Suppressor macrophage treated with lipopolysaccharide for 1 hour (primary cell): Measurements from ENCODE around the gene TRAF2.
A peak's percentile ranks its signal among the peaks of the same experiment; 100 is the strongest.

Experiments used
- DNase-seq, 3 donors: peaks; one replicate each; pipeline ENCODE4 v3.0.0-alpha.2; 2020 to 2022

The TRAF2 gene

DNA sequence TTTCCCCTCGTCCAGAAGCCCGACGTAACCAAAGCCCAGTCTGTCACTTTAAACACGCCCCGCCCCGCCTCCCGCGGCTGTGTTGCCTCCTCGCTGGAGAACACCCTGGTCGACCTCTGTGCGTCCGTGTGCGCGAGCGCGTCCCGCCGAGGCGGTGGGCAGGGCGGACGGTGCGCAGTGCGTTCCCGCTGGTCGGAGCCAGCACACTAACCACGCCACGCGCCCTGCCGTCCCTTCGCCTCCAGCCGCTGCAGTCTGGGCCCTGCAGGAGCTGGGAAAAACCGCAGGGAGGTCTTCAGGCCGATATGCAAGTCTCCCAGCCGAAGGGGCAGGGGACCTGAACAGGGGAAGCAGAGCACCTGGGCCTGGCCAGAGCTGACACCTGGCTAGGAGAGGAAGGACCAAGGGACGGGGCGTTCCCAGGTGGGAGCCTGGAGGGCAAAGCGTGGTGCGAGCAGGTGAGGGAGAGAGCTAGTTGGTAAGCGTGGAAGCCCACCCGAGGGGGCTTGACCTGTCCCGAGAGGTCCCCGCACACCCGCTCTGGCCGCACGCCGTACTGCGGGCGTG, 38.4 kb upstream of the TRAF2 start:
- DNase-seq = peak; percentile 85 to 93 (median 88)

DNA sequence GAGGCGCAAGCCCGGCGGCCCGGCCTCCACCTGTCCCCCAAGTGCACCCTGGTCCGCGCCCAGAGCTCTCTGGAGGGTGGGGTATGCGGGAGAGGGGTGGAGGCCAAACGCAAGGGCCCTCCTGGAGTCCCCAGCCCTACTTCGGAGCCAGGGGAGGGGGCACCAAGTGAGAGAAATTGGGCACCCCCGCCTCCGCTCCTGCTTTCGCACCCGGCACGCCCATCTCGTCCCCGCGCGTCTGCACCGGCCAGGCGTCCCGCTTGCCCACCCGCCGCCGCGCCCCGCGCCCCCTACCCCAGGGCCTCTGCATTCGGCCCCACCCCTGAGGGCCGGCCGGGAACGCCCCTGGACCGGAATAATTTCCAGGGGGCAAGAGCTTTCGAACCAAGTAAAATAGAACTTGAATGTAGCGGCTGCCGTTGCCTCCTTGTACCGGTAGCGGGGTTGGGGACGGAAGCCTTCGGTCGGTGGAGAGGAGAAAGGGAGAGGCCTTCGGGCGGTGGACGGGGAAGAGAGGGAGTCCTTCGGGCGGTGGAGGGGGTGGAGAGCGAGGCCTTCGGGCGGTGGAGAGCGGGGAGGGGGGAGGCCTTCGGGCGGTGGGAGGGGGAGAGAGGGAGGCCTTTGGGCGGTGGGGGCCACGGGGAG, 37.8 kb upstream of the TRAF2 start:
- peak; percentile 25 to 56 (median 40) for DNase-seq

DNA sequence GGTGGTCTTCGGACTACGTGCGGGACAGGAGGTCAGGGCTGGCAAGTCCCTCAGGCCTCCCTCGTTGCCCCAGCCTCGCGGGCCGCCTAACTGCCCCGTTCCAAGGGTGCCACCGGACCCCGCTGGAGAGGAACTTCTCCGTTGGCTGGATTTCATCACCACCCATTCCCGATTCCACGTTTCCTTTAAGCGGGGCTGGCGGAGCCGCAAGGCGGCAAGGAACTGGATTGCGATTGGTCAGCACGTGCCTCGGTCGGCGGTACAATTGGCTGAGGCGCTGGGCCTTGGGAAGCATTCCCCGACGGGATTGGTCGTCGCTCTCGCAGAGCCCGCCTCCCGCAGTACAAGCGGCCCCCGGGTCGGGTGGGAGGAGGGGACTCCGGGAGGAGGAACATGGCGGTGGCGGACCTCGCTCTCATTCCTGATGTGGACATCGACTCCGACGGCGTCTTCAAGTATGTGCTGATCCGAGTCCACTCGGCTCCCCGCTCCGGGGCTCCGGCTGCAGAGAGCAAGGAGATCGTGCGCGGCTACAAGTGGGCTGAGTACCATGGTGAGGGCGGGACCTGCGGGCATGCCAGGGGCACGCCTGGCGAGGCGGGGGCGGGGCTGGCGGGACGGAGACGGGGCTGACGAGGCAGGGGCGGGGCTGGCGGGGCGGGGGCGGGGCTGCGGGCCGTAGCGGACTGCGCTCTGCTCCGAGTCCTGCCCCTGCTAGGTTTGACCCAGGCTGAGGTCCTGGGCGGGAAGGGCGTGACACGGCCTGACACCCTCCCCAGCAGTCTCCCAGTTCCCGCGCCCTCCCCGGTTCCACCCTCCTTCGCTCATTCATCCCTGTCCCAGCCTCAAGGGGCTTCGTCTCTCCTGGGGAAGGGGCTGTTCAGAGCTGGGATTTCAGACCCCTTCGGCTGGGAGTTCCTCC, 37.0 kb upstream of the TRAF2 start, which contains the start of gene PHPT1:
TSS of gene PHPT1 (plus strand) at position 372 of the 922 bp plus-strand sequence. CDS start at position 394, 22 bp downstream.
- peak; percentile 100 for DNase-seq

DNA sequence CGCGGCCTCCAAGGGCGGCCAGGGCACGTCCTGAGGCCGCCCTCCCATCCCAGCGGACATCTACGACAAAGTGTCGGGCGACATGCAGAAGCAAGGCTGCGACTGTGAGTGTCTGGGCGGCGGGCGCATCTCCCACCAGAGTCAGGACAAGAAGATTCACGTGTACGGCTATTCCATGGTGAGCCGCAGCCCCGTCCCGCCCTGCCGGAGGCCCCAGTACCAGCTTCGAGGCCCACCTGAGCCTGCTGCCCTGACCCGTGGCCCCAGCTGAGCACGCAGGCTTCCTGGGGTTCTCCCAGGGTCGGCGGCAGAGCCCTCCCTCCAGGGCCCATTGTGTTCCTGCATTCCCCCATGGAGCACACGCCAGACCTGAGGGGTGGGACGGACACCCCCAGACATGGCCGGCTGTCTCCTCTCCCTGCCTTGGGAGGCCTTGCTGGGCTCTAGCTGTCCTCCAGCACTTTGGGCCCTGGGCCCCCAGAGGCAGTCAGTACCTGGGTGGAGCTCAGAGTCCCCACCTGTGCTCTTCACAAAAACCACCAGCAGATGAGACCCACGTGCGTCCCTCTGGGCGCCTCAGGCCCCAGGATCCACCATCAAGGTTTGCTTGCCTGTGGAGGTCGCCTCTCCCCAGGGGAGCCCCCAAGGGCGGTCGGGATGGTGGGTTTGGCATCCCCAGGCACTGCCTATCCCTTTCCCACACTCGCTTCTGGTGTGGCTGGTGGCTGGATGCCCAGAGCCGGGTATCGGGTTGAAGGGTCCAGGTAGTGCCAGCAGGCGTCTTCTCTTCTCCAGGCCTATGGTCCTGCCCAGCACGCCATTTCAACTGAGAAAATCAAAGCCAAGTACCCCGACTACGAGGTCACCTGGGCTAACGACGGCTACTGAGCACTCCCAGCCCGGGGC, 36.1 kb upstream of the TRAF2 start:
- no peak for DNase-seq

DNA sequence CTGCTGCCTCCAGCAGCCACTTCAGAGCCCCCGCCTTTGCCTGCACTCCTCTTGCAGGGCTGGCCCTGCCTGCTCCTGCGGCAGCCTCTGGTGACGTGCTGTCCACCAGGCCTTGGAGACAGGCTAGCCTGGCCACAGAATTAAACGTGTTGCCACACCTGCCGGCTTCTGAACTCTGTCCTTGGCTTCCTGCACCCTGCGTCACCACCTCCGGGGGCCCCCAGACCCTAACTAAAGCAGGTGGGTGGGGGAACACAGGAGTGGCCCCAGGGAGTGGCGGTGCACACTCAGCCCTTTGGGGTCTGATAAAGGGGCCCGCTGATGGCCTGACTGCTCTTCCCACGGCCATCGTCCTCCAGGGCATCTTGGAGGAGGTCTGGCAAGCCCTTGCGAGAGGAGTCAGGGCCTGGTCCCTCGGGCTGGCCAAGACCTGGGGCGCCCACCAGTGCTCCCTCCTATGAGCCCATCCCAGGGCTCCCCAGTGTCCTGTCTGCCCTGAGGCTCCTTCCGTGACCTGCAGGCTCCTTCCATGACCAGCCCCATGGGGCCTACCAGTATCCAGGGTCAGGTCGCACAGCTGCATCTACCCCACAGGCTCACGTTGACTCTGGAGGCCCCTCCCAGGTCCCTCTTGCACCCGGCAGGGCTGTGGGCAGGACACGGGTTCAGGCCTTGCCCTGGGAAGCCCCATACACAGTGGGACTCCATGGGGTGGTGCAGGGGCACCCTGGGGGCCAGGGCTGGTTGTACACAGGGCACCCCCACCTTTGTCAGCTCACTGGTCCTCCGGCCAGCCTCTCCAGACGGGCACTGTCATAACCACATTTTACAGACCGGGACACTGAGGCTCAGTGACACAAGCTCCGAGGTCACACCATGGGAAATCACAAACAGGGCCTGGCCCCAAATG, 35.2 kb upstream of the TRAF2 start:
- no peak for DNase-seq

DNA sequence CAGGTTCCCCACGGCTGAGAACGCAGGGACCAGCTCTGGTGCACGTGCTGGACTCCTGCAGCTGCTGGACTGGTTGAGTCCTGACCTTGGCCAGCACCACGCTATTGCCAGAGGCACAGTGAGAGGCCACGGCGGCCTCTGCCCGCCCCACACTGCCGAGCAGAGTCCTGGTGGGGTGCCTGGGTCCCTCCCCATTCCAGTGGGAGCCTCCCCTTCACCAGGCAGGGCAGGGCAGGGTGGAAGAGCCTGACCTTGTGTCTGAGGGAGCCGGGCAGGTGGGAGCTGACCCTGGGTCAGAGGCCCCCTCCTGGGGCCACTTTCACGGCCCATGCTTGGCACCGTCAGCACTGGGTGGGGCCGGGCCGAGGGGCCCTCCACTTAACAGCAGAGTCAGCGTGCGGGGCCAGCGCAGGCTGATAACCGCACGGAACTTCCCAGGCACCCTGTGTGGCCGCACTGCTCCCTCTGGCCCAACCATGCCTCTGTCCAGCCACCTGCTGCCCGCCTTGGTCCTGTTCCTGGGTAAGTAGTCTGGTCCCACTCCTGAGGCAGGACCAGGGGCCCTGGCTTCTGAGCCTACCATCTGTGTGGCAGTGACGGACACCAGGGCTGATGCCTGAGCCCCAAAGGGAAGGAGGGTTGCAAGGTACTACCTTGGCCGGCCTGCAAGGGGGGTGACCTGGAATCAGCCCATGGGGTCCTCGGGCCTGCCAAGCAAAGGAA, 34.2 kb upstream of the TRAF2 start, which contains the start of gene MAMDC4:
TSS of gene MAMDC4 (plus strand) at position 406 of the 723 bp plus-strand sequence. CDS start at position 477, 71 bp downstream.
- DNase-seq = no peak

DNA sequence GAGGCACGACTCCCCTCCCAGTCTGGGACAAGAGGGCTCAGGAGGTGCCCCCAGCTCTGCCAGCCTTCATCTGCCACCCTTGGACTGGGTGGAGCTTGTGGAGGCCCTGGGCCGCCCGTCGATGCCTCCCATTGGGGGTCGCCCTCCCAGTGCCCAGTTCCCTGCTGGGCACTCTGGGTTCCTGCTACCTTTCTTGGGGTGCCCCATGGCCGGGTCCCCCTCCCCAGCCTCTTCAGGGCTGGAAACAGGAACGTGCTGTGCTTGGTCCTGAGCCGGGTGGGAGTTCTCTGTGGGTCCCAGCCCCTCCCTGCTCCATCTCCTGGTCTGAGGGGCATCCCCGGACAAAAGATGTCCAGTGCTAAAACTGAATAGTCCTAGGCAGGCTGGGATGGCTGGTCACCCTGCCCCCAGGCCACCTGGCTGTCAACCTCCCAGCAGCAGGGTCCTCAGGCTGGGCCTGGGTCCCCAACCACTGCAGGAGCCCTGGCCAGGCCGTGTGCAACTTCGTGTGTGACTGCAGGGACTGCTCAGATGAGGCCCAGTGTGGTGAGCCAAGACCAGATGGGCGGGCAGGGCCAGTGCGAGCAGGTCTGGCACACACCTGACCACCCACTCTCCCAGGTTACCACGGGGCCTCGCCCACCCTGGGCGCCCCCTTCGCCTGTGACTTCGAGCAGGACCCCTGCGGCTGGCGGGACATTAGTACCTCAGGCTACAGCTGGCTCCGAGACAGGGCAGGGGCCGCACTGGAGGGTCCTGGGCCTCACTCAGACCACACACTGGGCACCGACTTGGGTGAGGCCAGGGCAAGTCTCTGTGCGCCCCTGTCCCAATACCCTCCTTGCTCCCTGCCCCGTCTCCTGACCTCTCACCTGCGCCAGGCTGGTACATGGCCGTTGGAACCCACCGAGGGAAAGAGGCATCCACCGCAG, 33.4 kb upstream of the TRAF2 start:
- no peak for DNase-seq

DNA sequence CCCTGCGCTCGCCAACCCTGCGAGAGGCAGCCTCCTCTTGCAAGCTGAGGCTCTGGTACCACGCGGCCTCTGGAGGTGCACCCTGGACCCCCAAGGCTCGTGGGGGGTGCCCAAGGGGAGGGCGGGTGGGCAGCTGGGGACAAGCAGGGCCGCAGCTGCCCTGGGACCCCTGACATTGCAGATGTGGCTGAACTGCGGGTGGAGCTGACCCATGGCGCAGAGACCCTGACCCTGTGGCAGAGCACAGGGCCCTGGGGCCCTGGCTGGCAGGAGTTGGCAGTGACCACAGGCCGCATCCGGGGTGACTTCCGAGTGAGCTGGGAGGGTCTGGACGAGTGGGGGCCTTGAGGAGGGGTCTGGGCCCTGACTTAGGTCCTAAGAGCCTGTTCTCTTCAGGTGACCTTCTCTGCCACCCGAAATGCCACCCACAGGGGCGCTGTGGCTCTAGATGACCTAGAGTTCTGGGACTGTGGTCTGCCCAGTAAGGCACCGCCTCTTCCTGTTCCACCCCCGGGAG, 32.7 kb upstream of the TRAF2 start:
- no peak for DNase-seq

DNA sequence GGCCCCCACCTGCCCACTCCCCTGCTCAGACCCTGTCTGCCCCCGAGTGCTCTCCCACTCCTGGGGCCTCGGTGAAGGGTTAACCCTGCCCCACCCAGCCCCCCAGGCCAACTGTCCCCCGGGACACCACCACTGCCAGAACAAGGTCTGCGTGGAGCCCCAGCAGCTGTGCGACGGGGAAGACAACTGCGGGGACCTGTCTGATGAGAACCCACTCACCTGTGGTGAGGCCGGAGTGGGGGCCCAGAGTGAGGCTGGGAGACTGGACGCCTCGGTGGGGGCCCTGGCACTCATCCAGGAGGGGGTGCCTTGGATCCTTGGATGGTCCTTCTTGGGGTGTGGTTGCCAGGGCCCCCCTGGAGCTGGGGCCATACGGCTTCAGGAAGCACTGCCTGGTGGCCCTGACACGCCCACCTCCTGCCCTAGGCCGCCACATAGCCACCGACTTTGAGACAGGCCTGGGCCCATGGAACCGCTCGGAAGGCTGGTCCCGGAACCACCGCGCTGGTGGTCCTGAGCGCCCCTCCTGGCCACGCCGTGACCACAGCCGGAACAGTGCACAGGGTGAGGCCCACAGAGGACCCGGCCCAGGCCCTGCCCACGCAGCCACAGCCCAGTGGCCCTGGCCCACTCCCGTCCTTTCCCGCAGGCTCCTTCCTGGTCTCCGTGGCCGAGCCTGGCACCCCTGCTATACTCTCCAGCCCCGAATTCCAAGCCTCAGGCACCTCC, 32.0 kb upstream of the TRAF2 start:
- no peak for DNase-seq

DNA sequence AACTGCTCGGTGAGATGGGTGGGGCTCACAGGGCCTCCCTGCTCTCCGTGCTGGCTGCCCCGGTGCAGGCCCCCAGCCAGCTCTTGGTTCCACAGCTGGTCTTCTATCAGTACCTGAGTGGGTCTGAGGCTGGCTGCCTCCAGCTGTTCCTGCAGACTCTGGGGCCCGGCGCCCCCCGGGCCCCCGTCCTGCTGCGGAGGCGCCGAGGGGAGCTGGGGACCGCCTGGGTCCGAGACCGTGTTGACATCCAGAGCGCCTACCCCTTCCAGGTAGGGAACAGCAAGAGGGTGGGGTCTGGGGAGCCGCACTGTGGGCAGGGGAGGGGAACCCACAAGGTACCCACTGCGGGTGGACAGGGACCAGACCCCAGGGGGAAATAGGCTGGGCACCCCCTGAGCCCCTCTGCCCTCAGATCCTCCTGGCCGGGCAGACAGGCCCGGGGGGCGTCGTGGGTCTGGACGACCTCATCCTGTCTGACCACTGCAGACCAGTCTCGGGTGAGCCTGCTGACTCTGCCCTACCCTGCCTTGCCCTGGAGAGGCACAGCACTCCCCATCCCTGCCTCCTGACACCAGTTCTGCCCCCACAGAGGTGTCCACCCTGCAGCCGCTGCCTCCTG, 31.4 kb upstream of the TRAF2 start:
- DNase-seq = no peak

DNA sequence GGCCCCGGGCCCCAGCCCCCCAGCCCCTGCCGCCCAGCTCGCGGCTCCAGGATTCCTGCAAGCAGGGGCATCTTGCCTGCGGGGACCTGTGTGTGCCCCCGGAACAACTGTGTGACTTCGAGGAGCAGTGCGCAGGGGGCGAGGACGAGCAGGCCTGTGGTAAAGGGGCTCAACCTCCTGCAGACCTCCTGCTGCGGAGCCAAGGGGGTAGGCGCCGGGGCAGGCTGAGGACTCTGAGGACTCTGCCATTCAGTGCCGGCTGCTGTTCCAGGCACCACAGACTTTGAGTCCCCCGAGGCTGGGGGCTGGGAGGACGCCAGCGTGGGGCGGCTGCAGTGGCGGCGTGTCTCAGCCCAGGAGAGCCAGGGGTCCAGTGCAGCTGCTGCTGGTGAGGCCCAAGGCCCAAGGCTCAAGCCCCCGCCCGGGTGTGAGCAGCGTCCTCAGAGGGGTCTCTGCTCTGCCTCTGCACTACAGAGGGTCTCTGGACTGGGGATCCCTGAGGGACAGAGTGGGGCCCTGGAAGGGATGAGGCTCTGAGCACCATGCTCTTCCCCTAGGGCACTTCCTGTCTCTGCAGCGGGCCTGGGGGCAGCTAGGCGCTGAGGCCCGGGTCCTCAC, 30.7 kb upstream of the TRAF2 start:
- DNase-seq = no peak

DNA sequence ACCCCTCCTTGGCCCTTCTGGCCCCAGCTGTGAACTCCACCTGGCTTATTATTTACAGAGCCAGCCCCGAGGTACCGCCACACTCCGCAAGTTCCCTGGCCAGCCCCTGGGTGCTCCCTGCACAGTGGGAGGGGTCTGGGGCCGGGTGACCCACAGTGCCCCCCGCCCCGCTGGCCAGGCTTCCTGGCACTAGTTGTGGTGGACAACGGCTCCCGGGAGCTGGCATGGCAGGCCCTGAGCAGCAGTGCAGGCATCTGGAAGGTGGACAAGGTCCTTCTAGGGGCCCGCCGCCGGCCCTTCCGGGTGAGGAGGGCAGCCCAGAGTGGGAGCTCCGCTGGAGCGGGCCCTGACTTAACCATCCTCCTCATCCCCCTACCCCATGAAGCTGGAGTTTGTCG, 30.2 kb upstream of the TRAF2 start:
- DNase-seq = no peak

DNA sequence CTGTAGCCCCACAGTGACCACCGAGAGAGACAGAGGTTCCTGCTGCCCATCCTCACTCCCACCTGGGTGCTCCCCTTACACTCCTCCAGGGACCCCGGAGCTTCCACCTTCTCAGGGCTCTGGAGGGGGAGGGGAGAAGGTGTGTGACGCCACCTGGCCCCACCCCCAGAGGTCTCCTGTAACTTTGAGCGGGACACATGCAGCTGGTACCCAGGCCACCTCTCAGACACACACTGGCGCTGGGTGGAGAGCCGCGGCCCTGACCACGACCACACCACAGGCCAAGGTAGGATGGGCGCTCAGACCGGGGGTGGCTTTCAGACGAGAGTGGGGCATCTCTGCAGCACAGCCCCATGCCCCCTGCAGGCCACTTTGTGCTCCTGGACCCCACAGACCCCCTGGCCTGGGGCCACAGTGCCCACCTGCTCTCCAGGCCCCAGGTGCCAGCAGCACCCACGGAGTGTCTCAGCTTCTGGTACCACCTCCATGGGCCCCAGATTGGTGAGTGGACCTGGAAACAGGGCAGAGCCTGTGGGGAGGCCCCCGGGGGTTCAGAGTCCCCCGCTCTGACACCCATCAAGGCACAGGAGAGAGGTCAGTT, 29.7 kb upstream of the TRAF2 start:
- DNase-seq = no peak

DNA sequence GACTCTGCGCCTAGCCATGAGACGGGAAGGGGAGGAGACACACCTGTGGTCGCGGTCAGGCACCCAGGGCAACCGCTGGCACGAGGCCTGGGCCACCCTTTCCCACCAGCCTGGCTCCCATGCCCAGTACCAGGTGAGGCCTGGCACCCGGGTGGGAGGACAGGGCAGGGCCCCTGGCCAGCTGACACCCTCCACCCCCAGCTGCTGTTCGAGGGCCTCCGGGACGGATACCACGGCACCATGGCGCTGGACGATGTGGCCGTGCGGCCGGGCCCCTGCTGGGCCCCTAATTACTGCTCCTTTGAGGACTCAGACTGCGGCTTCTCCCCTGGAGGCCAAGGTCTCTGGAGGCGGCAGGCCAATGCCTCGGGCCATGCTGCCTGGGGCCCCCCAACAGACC, 29.1 kb upstream of the TRAF2 start:
- no peak for DNase-seq

DNA sequence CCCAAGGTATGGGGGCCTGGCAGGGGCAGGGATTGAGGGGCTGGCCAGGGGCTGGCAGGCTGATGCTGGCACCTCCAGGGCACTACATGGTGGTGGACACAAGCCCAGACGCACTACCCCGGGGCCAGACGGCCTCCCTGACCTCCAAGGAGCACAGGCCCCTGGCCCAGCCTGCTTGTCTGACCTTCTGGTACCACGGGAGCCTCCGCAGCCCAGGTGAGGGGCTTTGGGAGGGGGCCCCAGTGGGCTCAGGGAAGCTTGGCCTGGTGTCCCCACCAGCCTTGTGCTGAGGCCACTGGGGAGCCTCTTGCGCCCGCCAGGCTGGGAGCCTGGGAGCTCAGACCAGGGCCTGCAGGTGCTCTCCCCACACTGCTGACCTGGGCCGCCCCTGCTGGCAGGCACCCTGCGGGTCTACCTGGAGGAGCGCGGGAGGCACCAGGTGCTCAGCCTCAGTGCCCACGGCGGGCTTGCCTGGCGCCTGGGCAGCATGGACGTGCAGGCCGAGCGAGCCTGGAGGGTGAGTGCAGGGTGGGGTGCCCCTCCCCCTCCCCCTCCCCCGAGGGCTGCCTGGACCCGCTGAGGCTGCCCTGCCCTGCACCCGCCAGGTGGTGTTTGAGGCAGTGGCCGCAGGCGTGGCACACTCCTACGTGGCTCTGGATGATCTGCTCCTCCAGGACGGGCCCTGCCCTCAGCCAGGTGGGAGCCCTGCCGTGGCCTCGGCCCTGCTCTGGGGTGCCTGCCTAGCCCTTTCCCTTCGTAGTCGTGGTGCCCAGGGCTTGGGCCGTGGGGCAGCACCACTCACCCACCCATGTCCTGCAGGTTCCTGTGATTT, 28.5 kb upstream of the TRAF2 start:
- no peak for DNase-seq

DNA sequence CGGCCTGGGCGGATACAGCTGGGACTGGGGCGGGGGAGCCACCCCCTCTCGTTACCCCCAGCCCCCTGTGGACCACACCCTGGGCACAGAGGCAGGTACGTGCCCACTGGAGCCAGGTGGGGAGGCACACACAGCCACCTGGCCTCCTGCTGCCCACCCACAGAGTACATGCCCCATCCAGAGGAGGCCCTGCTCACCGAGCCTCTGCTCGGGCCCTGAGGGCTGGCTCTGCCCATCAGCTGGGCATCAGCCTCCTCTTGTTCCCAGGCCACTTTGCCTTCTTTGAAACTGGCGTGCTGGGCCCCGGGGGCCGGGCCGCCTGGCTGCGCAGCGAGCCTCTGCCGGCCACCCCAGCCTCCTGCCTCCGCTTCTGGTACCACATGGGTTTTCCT, 27.9 kb upstream of the TRAF2 start:
- no peak for DNase-seq
